PFSK-1 (cell line): Measurements from ENCODE around the gene FAIM.

Source experiments
- POLR2AphosphoS5 ChIP-seq: IDR thresholded peaks from 2 replicates; pipeline ENCODE4 v1.6.1; 2012; ENCODE audit warnings: low read depth, mild to moderate bottlenecking, control low read depth, low read length, moderate library complexity
- SIN3A ChIP-seq: IDR thresholded peaks from 2 replicates; pipeline ENCODE4 v1.6.1; 2012; ENCODE audit warnings: mild to moderate bottlenecking, low read length, moderate library complexity, borderline replicate concordance; ENCODE audit not compliant: insufficient read depth
- TAF1 ChIP-seq: IDR thresholded peaks from 2 replicates; pipeline ENCODE4 v1.6.1; 2012; ENCODE audit warnings: low read length, control low read depth, borderline replicate concordance; ENCODE audit not compliant: insufficient read depth
- TF ChIP-seq, protein P1 (sequence below), 2 experiments: IDR thresholded peaks; 2 replicates each; pipeline versions ENCODE4 v1.6.1 to v1.8.0; 2011 to 2012; ENCODE audit warnings: low read depth in 2 of 2, low read length in 2 of 2, control low read depth in 1 of 2, inconsistent platforms in 1 of 2, mild to moderate bottlenecking in 1 of 2, moderate library complexity in 1 of 2; ENCODE audit not compliant: insufficient read depth in 1 of 2

DNA sequence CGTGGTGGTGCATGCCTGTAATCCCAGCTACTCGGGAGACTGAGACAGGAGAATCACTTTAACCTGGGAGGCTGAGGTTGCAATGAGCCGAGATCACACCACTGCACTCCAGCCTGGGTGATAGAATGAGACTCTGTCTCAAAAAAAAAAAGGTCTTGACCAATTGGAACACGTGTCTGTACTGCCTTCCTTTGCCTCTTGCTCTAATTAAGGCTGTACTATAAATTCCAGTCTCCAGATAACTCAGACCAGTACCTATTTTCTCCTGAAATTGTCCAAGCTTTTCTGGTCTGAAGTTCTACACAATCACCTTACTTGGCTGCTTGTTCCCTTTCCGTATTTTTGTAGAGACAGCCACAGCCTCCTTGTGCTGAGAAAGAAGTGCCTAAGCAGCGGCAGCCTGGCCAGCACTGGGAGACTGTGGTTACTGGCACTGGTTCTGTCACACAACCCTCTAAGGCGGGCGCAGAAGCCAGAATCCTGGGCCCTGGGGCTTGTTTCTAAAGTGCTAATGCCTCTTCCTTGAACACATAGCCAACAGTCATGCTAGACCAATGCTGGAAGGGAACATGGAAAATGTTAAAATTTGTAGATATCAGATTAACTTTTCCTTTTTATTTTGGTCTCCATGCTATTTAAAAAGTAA, 8.3 kb upstream of the FAIM start:
- TF ChIP-seq, protein P1, sequence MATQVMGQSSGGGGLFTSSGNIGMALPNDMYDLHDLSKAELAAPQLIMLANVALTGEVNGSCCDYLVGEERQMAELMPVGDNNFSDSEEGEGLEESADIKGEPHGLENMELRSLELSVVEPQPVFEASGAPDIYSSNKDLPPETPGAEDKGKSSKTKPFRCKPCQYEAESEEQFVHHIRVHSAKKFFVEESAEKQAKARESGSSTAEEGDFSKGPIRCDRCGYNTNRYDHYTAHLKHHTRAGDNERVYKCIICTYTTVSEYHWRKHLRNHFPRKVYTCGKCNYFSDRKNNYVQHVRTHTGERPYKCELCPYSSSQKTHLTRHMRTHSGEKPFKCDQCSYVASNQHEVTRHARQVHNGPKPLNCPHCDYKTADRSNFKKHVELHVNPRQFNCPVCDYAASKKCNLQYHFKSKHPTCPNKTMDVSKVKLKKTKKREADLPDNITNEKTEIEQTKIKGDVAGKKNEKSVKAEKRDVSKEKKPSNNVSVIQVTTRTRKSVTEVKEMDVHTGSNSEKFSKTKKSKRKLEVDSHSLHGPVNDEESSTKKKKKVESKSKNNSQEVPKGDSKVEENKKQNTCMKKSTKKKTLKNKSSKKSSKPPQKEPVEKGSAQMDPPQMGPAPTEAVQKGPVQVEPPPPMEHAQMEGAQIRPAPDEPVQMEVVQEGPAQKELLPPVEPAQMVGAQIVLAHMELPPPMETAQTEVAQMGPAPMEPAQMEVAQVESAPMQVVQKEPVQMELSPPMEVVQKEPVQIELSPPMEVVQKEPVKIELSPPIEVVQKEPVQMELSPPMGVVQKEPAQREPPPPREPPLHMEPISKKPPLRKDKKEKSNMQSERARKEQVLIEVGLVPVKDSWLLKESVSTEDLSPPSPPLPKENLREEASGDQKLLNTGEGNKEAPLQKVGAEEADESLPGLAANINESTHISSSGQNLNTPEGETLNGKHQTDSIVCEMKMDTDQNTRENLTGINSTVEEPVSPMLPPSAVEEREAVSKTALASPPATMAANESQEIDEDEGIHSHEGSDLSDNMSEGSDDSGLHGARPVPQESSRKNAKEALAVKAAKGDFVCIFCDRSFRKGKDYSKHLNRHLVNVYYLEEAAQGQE (IDR thresholded peaks at IDR 0.05; ENCODE audit: insufficient read depth in 1 of 2, low read depth in 2 of 2, low read length in 2 of 2) = no peak
- TF ChIP-seq POLR2AphosphoS5 (no peak), SIN3A (no peak), TAF1 (no peak)
